Measurements from ENCODE around the gene MPDZ.

MPDZ gene

GRCh38 chr9:13100914-13101572 lies 178.4 kb downstream of the MPDZ start:
- intact Hi-C loops (cut with DNase I) = no loop called here

GRCh38 chr9:13095056-13095455 lies 184.4 kb downstream of the MPDZ start:
- DNase-seq = no peak
- intact Hi-C loops (cut with DNase I) = no loop called here

More at GRCh38 chr9:13100914-13101572, 178.4 kb downstream of the MPDZ start:
- no peak for DNase-seq

GRCh38 chr9:13090628-13091027 lies 188.9 kb downstream of the MPDZ start:
- intact Hi-C loops (cut with DNase I) = no loop called here
- no peak for DNase-seq

GRCh38 chr9:13089666-13090065 lies 189.8 kb downstream of the MPDZ start:
- intact Hi-C loops (cut with DNase I) = loop anchor here (5.0 kb wide), 1 partner anchor 367 kb away; no protein-coding TSS in a partner anchor
- DNase-seq = no peak

- DNase-seq = peak in 7 of 10 donors; percentile 16 to 87 (median 19)
- intact Hi-C loops (cut with DNase I) = loop anchor here (5.0 kb wide), 1 partner anchor 367 kb away; no protein-coding TSS in a partner anchor
Observed at GRCh38 chr9:13088720-13089427, 190.6 kb downstream of the MPDZ start.

GRCh38 chr9:13083963-13084528 lies 195.4 kb downstream of the MPDZ start:
- no peak for DNase-seq
- intact Hi-C loops (cut with DNase I) = no loop called here

- intact Hi-C loops (cut with DNase I) = no loop called here
- no peak for DNase-seq
Observed at GRCh38 chr9:13083366-13083765, 196.1 kb downstream of the MPDZ start.

- DNase-seq = no peak
- intact Hi-C loops (cut with DNase I) = no loop called here
Observed at GRCh38 chr9:13082796-13083195, 196.7 kb downstream of the MPDZ start.

GRCh38 chr9:13078164-13078563 lies 201.3 kb downstream of the MPDZ start:
- intact Hi-C loops (cut with DNase I) = no loop called here
- no peak for DNase-seq

GRCh38 chr9:13076616-13077015 lies 202.9 kb downstream of the MPDZ start:
- intact Hi-C loops (cut with DNase I) = no loop called here
- no peak for DNase-seq

- DNase-seq = no peak
- intact Hi-C loops (cut with DNase I) = no loop called here
Observed at GRCh38 chr9:13071921-13072320, 207.6 kb downstream of the MPDZ start.

GRCh38 chr9:13070612-13071595 lies 208.6 kb downstream of the MPDZ start:
- intact Hi-C loops (cut with DNase I) = no loop called here
- DNase-seq = peak in 1 of 10 donors; percentile 54

- no peak for DNase-seq
- intact Hi-C loops (cut with DNase I) = no loop called here
Observed at GRCh38 chr9:13069498-13069897, 210.0 kb downstream of the MPDZ start.

- intact Hi-C loops (cut with DNase I) = no loop called here
- no peak for DNase-seq
Observed at GRCh38 chr9:13064676-13065075, 214.8 kb downstream of the MPDZ start.

- DNase-seq = no peak
- intact Hi-C loops (cut with DNase I) = no loop called here
Observed at GRCh38 chr9:13063880-13064459, 215.5 kb downstream of the MPDZ start.

- intact Hi-C loops (cut with DNase I) = no loop called here
- no peak for DNase-seq
Observed at GRCh38 chr9:13061390-13061789, 218.1 kb downstream of the MPDZ start.
